Measurements from ENCODE around the gene TUBA4B.

- TF ChIP-seq CTCF (IDR thresholded peaks at IDR 0.05), result no peak
- TF ChIP-seq POLR2A (IDR thresholded peaks at IDR 0.05), result no peak
Measured at GRCh38 chr2:219230059-219230540, 22.9 kb upstream of the TUBA4B start.
